K562 (cell line): ENCODE data around the gene NFYC. TPM values are rescaled to one million over a fixed set of nuclear protein-coding genes. Genes with fewer than 3 reads are reported as not detected.

Experiments used
- ATF6 ChIP-seq: sonication (generic); formaldehyde crosslinking; IDR thresholded peaks from 2 replicates; pipeline ENCODE4 v1.4.0; 2020; ENCODE audit warnings: mild to moderate bottlenecking, missing genetic modification reagents
- BACH1 ChIP-seq: fragments of 200-800 bp; sonication (Bioruptor generic); IDR thresholded peaks from 2 replicates; pipeline ENCODE4 v1.6.1; 2016; ENCODE audit warnings: missing genetic modification characterization, missing compliant biosample characterization
- CC2D1A ChIP-seq: fragments of 450-650 bp; IDR thresholded peaks from 2 replicates; pipeline ENCODE4 v1.6.1; 2017; ENCODE audit warnings: mild to moderate bottlenecking
- CHCHD3 ChIP-seq: fragments of 250-450 bp; sonication (Bioruptor Pico); IDR thresholded peaks from 2 replicates; pipeline ENCODE4 v2.1.2; 2022; ENCODE audit warnings: mild to moderate bottlenecking
- EP300 ChIP-seq: IDR thresholded peaks from 2 replicates; pipeline ENCODE4 v1.6.1; 2012; ENCODE audit warnings: low read length, improper control_type of control experiment
- FOXA1 ChIP-seq: fragments of 450-650 bp; IDR thresholded peaks from 2 replicates; pipeline ENCODE4 v1.6.1; 2016; ENCODE audit warnings: mild to moderate bottlenecking, borderline replicate concordance
- IFI16 ChIP-seq: fragments of 250-450 bp; sonication (Bioruptor Pico); IDR thresholded peaks from 2 replicates; pipeline ENCODE4 v2.1.2; 2022; ENCODE audit warnings: mild to moderate bottlenecking, inconsistent platforms
- JUND ChIP-seq, 2 experiments: IDR thresholded peaks; 2 replicates in 1 of 2; 3 replicates in 1 of 2; pipeline ENCODE4 v1.6.1; 2011; ENCODE audit warnings: borderline replicate concordance in 2 of 2, low read depth in 2 of 2, low read length in 2 of 2, improper control_type of control experiment in 1 of 2, missing biosample characterization in 1 of 2, missing genetic modification characterization in 1 of 2, missing genetic modification reagents in 1 of 2
- KDM2B ChIP-seq: fragments of 250-450 bp; sonication (Bioruptor Pico); IDR thresholded peaks from 2 replicates; pipeline ENCODE4 v1.8.0; 2021; ENCODE audit warnings: mild to moderate bottlenecking, moderate library complexity
- LARP7 ChIP-seq: fragments of 450-650 bp; IDR thresholded peaks from 2 replicates; pipeline ENCODE4 v1.6.1; 2016
- MAZ ChIP-seq, 2 experiments: fragments of 450-650 bp in 1 of 2; sonication (generic) in 1 of 2; formaldehyde crosslinking; IDR thresholded peaks in 1 of 2; conservative IDR thresholded peaks in 1 of 2; 2 replicates each; pipeline versions ENCODE4 v1.4.0 to v1.5.0; 2020; ENCODE audit warnings: mild to moderate bottlenecking in 1 of 2, missing genetic modification reagents in 1 of 2
- PRDM10 ChIP-seq: fragments of 450-650 bp; IDR thresholded peaks from 2 replicates; pipeline ENCODE4 v1.6.1; 2018; ENCODE audit not compliant: partially characterized antibody
- RBBP5 ChIP-seq: fragments of 200-600 bp; sonication (generic); IDR thresholded peaks from 2 replicates; pipeline ENCODE4 v1.6.1; 2012; ENCODE audit warnings: borderline replicate concordance, mild to moderate bottlenecking, low read length, control low read depth, inconsistent platforms; ENCODE audit not compliant: insufficient read depth, poor library complexity, severe bottlenecking
- RBM39 ChIP-seq: fragments of 200-400 bp; formaldehyde crosslinking; optimal IDR thresholded peaks from 2 replicates; pipeline ENCODE3; 2018; ENCODE audit warnings: low read depth, low read length
- SMARCE1 ChIP-seq: fragments of 450-650 bp; IDR thresholded peaks from 2 replicates; pipeline ENCODE4 v1.7.1; 2016; ENCODE audit warnings: mild to moderate bottlenecking
- SRSF7 ChIP-seq: fragments of 200-400 bp; formaldehyde crosslinking; optimal IDR thresholded peaks from 2 replicates; pipeline ENCODE3; 2017; ENCODE audit warnings: mild to moderate bottlenecking, low read depth, low read length
- ZFP30 ChIP-seq: fragments of 250-450 bp; sonication (Bioruptor Pico); IDR thresholded peaks from 2 replicates; pipeline ENCODE4 v1.8.0; 2022; ENCODE audit warnings: moderate library complexity, mild to moderate bottlenecking, inconsistent platforms, borderline replicate concordance
- ZNF165 ChIP-seq: fragments of 250-450 bp; sonication (Bioruptor Pico); IDR thresholded peaks from 2 replicates; pipeline ENCODE4 v1.4.0; 2020; ENCODE audit warnings: borderline replicate concordance
- ZNF197 ChIP-seq: fragments of 200-800 bp; sonication (Bioruptor generic); IDR thresholded peaks from 2 replicates; pipeline ENCODE4 v1.6.1; 2016; ENCODE audit warnings: low read depth, missing genetic modification characterization, missing compliant biosample characterization
- ZNF316 ChIP-seq: fragments of 450-650 bp; IDR thresholded peaks from 2 replicates; pipeline ENCODE4 v1.6.1; 2016
- ZNF354B ChIP-seq: fragments of 250-450 bp; sonication (Bioruptor Pico); IDR thresholded peaks from 2 replicates; pipeline ENCODE4 v1.4.0; 2020
- ZNF408 ChIP-seq: fragments of 250-450 bp; sonication (Bioruptor Pico); IDR thresholded peaks from 2 replicates; pipeline ENCODE4 v1.4.0; 2020; ENCODE audit warnings: low read depth, mild to moderate bottlenecking, moderate library complexity
- ZNF830 ChIP-seq: fragments of 250-450 bp; sonication (Bioruptor Pico); IDR thresholded peaks from 2 replicates; pipeline ENCODE4 v1.5.0; 2021; ENCODE audit warnings: mild to moderate bottlenecking
- polyA plus RNA-seq, 8 experiments: library from polyadenylated mRNA; depleted of rRNA in 4 of 8; stranded (reverse) in 5 of 8; unstranded in 3 of 8; fragments of >200 nt; fragmentation: Nextera tagmentation in 2 of 8; fragmentation: Illumina TruSeq in 1 of 8; extraction: Ambion mirVana in 2 of 8; extraction: Trizol in 1 of 8; gene quantifications; 2 replicates each; pipeline versions ENCODE4 v1.2.1 to v1.2.3, GENCODE V29; 2011 to 2014; ENCODE audit warnings: inconsistent platforms in 1 of 8, missing spikeins in 1 of 8
- total RNA-seq, 7 experiments: library from RNA; depleted of rRNA in 6 of 7; stranded (reverse); fragments of >200 nt in 6 of 7; fragmentation: Illumina TruSeq in 2 of 7; extraction: Trizol in 2 of 7; gene quantifications; 2 replicates each; pipeline versions ENCODE4 v1.2.1 to v1.2.3, GENCODE V29; 2011 to 2021; ENCODE audit warnings: low replicate concordance in 1 of 7

The NFYC gene
- total and polyA plus RNA-seq, 9 of the 15 experiments (the other 6 are each of a cell fraction or from before 2014, with no cell fraction given) = 4.8 to 59.8 (median 41.1) TPM

GRCh38 chr1:40691538-40692428 is at the start of gene NFYC (continued):
- TF ChIP-seq RBBP5 = peak; percentile 94
- peak; percentile 87; the same call in 1 of the 2 replicates for TF ChIP-seq LARP7
- no peak for TF ChIP-seq IFI16 (CRISPR knock-in tag)
- peak; percentile 60; the same call in 1 of the 2 replicates for TF ChIP-seq EP300
- no peak for TF ChIP-seq BACH1
- peak; percentile 60 for TF ChIP-seq SRSF7
- no peak for TF ChIP-seq ZNF408 (CRISPR knock-in tag)
- peak; percentile 96; the same call in 1 of the 2 replicates for TF ChIP-seq ATF6 (CRISPR knock-in tag)
- TF ChIP-seq CC2D1A = peak; percentile 66; the same call in 1 of the 2 replicates
- peak; percentile 25 for TF ChIP-seq PRDM10
- no peak for TF ChIP-seq ZNF354B (CRISPR knock-in tag)
- TF ChIP-seq ZNF830 (CRISPR knock-in tag) = peak; percentile 93
- TF ChIP-seq ZNF316 = peak; percentile 69
- TF ChIP-seq FOXA1 = no peak
- TF ChIP-seq CHCHD3 = no peak
- peak; percentile 91 for TF ChIP-seq RBM39
- TF ChIP-seq ZFP30 = no peak
- peak; percentile 58; the same call in 1 of the 2 replicates for TF ChIP-seq JUND (IDR thresholded peaks at IDR 0.05; ENCODE audit: borderline replicate concordance, low read depth, low read length)
- no peak; the same call in 2 of the 3 replicates for TF ChIP-seq JUND (tag; IDR thresholded peaks at IDR 0.05; ENCODE audit: borderline replicate concordance, low read depth, low read length)
- TF ChIP-seq ZNF197 = 0 out of 2 replicates have a peak, but pooled peaks have one; percentile 21
- TF ChIP-seq MAZ (CRISPR knock-in tag; conservative IDR thresholded peaks at IDR 0.05 in 1 of 2, IDR thresholded peaks at IDR 0.05 in 1 of 2) = peak; percentile 98 to 99
- TF ChIP-seq ZNF165 (CRISPR knock-in tag) = no peak
- TF ChIP-seq SMARCE1 = no peak; the same call in 1 of the 2 replicates
- TF ChIP-seq KDM2B (CRISPR knock-in tag) = peak; percentile 91
